Trophoblast cell (in vitro differentiated cells and primary cell): ENCODE data around the gene MBTPS1.
A peak's percentile ranks its signal among the peaks of the same experiment; 100 is the strongest.

Experiments used
- DNase-seq, 2 donors: peaks; one replicate each; pipeline ENCODE4 v3.0.0-alpha.2; 2016
- H2AFZ ChIP-seq: 2 replicates; pipeline ENCODE4 v1.6.1; 2013; ENCODE audit warnings: low read length, moderate library complexity, mild to moderate bottlenecking; ENCODE audit not compliant: insufficient read depth, poor library complexity
- H2AK5ac ChIP-seq: 2 replicates; pipeline ENCODE4 v1.6.1; 2013; ENCODE audit warnings: mild to moderate bottlenecking, low read length
- H2BK120ac ChIP-seq: 2 replicates; pipeline ENCODE4 v1.6.1; 2013; ENCODE audit warnings: low read length, mild to moderate bottlenecking, moderate library complexity; ENCODE audit not compliant: insufficient read depth, poor library complexity
- H2BK12ac ChIP-seq: 2 replicates; pipeline ENCODE4 v1.6.1; 2013; ENCODE audit warnings: mild to moderate bottlenecking, low read length, moderate library complexity
- H2BK5ac ChIP-seq: 2 replicates; pipeline ENCODE4 v1.6.1; 2013; ENCODE audit warnings: low read length, low read depth, moderate library complexity, mild to moderate bottlenecking; ENCODE audit not compliant: poor library complexity
- H3K14ac ChIP-seq: 2 replicates; pipeline ENCODE4 v1.6.1; 2013; ENCODE audit warnings: mild to moderate bottlenecking, low read length
- H3K18ac ChIP-seq: 2 replicates; pipeline ENCODE4 v1.6.1; 2013; ENCODE audit warnings: mild to moderate bottlenecking, low read length
- H3K23ac ChIP-seq: 2 replicates; pipeline ENCODE4 v1.6.1; 2013; ENCODE audit warnings: low read length
- H3K27ac ChIP-seq: 2 replicates; pipeline ENCODE4 v1.5.1; 2013; ENCODE audit warnings: low read depth, mild to moderate bottlenecking, inconsistent platforms, low read length, moderate library complexity
- H3K27me3 ChIP-seq: 2 replicates; pipeline ENCODE4 v1.6.1; 2013; ENCODE audit warnings: inconsistent platforms, mild to moderate bottlenecking, low read length, moderate library complexity; ENCODE audit not compliant: insufficient read depth
- H3K36me3 ChIP-seq, 2 experiments: 1 replicate in 1 of 2; 2 replicates in 1 of 2; pipeline ENCODE4 v1.6.1; 2013; ENCODE audit warnings: low read length in 2 of 2, mild to moderate bottlenecking in 2 of 2, moderate library complexity in 1 of 2; ENCODE audit not compliant: insufficient read depth in 2 of 2, control insufficient read depth in 1 of 2
- H3K4ac ChIP-seq: 2 replicates; pipeline ENCODE4 v1.6.1; 2013; ENCODE audit warnings: low read depth, mild to moderate bottlenecking, low read length, moderate library complexity
- H3K4me1 ChIP-seq, 2 experiments: 1 replicate in 1 of 2; 2 replicates in 1 of 2; pipeline ENCODE4 v1.6.1; 2013; ENCODE audit warnings: low read length in 2 of 2, mild to moderate bottlenecking in 2 of 2, moderate library complexity in 1 of 2; ENCODE audit not compliant: insufficient read depth in 2 of 2, control insufficient read depth in 1 of 2
- H3K4me2 ChIP-seq: 2 replicates; pipeline ENCODE4 v1.6.1; 2013; ENCODE audit warnings: inconsistent platforms, mild to moderate bottlenecking, low read length, moderate library complexity
- H3K4me3 ChIP-seq: 2 replicates; pipeline ENCODE4 v1.5.1; 2013; ENCODE audit warnings: mild to moderate bottlenecking, low read depth, low read length, inconsistent platforms
- H3K79me1 ChIP-seq: one replicate; pipeline ENCODE4 v1.6.1; 2013; ENCODE audit warnings: low read length
- H3K79me2 ChIP-seq: 2 replicates; pipeline ENCODE4 v1.6.1; 2013; ENCODE audit warnings: low read length, mild to moderate bottlenecking; ENCODE audit not compliant: control insufficient read depth, insufficient read depth, poor library complexity
- H3K9ac ChIP-seq: 2 replicates; pipeline ENCODE4 v1.6.1; 2013; ENCODE audit warnings: mild to moderate bottlenecking, low read length
- H3K9me3 ChIP-seq: 2 replicates; pipeline ENCODE4 v1.6.1; 2013; ENCODE audit warnings: low read depth, mild to moderate bottlenecking, control low read depth, inconsistent platforms, low read length; ENCODE audit not compliant: insufficient read depth
- H4K12ac ChIP-seq: 2 replicates; pipeline ENCODE4 v1.6.1; 2013; ENCODE audit warnings: low read depth, mild to moderate bottlenecking, low read length, moderate library complexity
- H4K8ac ChIP-seq: 2 replicates; pipeline ENCODE4 v1.6.1; 2013; ENCODE audit warnings: low read depth, mild to moderate bottlenecking, low read length, moderate library complexity
- H4K91ac ChIP-seq: one replicate; pipeline ENCODE4 v1.6.1; 2013; ENCODE audit warnings: low read depth, mild to moderate bottlenecking, low read length, moderate library complexity
- WGBS: extraction: QIAGEN DNeasy Blood & Tissue Kit; methylation state at CpG from one replicate; pipeline ENCODE4 v1.1.7; 2013; ENCODE audit warnings: missing lambda C conversion rate; ENCODE audit not compliant: insufficient read length, insufficient coverage; ENCODE audit errors: extremely low coverage; 5-methylcytosine and 5-hydroxymethylcytosine counted together

MBTPS1 gene

GRCh38 chr16:84069540-84069939 is 47.2 kb downstream of the MBTPS1 start:
- Histone ChIP-seq H3K27me3 (no peaks in the 10 kb centered on the region), H2BK12ac (no peak overlapping the region), H3K79me1 (no peaks in the 10 kb centered on the region), H3K14ac (no peak overlapping the region), H2AFZ (no peak overlapping the region), H3K23ac (no peak overlapping the region), H3K9ac (no peak overlapping the region), H3K36me3 (peaks cover 45 to 53% of the 10 kb centered on the region in 2 experiments), H2BK5ac (no peak overlapping the region), H3K79me2 (no peaks in the 10 kb centered on the region), H4K12ac (no peak overlapping the region), H3K4ac (no peak overlapping the region), H3K4me2 (no peak overlapping the region), H3K18ac (no peak overlapping the region), H2BK120ac (no peak overlapping the region), H2AK5ac (no peak overlapping the region), H3K4me3 (no peak overlapping the region), H3K9me3 (no peaks in the 10 kb centered on the region), H4K91ac (no peak overlapping the region), H4K8ac (no peak overlapping the region), H3K27ac (no peak overlapping the region), H3K4me1 (no peaks in the 10 kb centered on the region)
- no CpG with 5 or more reads among the region's 6 CpGs for WGBS
- no peak for DNase-seq

- H3K4me1 ChIP-seq: no peaks in the 10 kb centered on the region
- no peaks in the 10 kb centered on the region for H3K79me1 ChIP-seq
- no peak overlapping the region for H3K4me2 ChIP-seq
- no peak overlapping the region for H3K27ac ChIP-seq
- no peak overlapping the region for H3K4ac ChIP-seq
- no peaks in the 10 kb centered on the region for H3K27me3 ChIP-seq
- no peak overlapping the region for H3K23ac ChIP-seq
- H2BK12ac ChIP-seq: no peak overlapping the region
- H3K9me3 ChIP-seq: no peaks in the 10 kb centered on the region
- peaks cover 43 to 48% of the 10 kb centered on the region in 2 experiments for H3K36me3 ChIP-seq
- H2AFZ ChIP-seq: no peak overlapping the region
- no peak overlapping the region for H4K8ac ChIP-seq
- no peak for DNase-seq
- no CpG with 5 or more reads among the region's 13 CpGs for WGBS
- H3K4me3 ChIP-seq: no peak overlapping the region
- no peak overlapping the region for H3K14ac ChIP-seq
- H3K79me2 ChIP-seq: no peaks in the 10 kb centered on the region
- H4K91ac ChIP-seq: no peak overlapping the region
- H2BK120ac ChIP-seq: no peak overlapping the region
- no peak overlapping the region for H3K9ac ChIP-seq
- H2BK5ac ChIP-seq: no peak overlapping the region
- H3K18ac ChIP-seq: no peak overlapping the region
- H2AK5ac ChIP-seq: no peak overlapping the region
- H4K12ac ChIP-seq: no peak overlapping the region
Observed at GRCh38 chr16:84068783-84069462, 47.8 kb downstream of the MBTPS1 start.

- no peak overlapping the region for H3K9ac ChIP-seq
- H3K79me2 ChIP-seq: no peaks in the 10 kb centered on the region
- H4K8ac ChIP-seq: no peak overlapping the region
- no peak overlapping the region for H4K12ac ChIP-seq
- no peak overlapping the region for H3K27ac ChIP-seq
- no peak overlapping the region for H3K18ac ChIP-seq
- no peak overlapping the region for H2AK5ac ChIP-seq
- H3K4me1 ChIP-seq: no peaks in the 10 kb centered on the region
- H3K4me3 ChIP-seq: no peak overlapping the region
- H3K4ac ChIP-seq: no peak overlapping the region
- no CpG with 5 or more reads among the region's 8 CpGs for WGBS
- DNase-seq: no peak
- H4K91ac ChIP-seq: no peak overlapping the region
- H2BK12ac ChIP-seq: no peak overlapping the region
- no peaks in the 10 kb centered on the region for H3K79me1 ChIP-seq
- no peak overlapping the region for H3K4me2 ChIP-seq
- H2BK120ac ChIP-seq: no peak overlapping the region
- no peak overlapping the region for H2BK5ac ChIP-seq
- no peak overlapping the region for H2AFZ ChIP-seq
- no peak overlapping the region for H3K23ac ChIP-seq
- H3K36me3 ChIP-seq: peaks cover 40 to 45% of the 10 kb centered on the region in 2 experiments
- no peak overlapping the region for H3K14ac ChIP-seq
- no peaks in the 10 kb centered on the region for H3K27me3 ChIP-seq
- no peaks in the 10 kb centered on the region for H3K9me3 ChIP-seq
Observed at GRCh38 chr16:84068041-84068440, 48.7 kb downstream of the MBTPS1 start.

GRCh38 chr16:84067640-84068039 is 49.1 kb downstream of the MBTPS1 start:
- H3K4me1 ChIP-seq: no peaks in the 10 kb centered on the region
- H2BK5ac ChIP-seq: no peak overlapping the region
- H3K4me2 ChIP-seq: no peak overlapping the region
- no peaks in the 10 kb centered on the region for H3K27me3 ChIP-seq
- H3K23ac ChIP-seq: no peak overlapping the region
- H2BK120ac ChIP-seq: no peak overlapping the region
- no peak overlapping the region for H2AFZ ChIP-seq
- no peak overlapping the region for H2AK5ac ChIP-seq
- H4K91ac ChIP-seq: no peak overlapping the region
- H3K9ac ChIP-seq: peak overlapping the region; percentile 28
- no peak overlapping the region for H4K12ac ChIP-seq
- DNase-seq: no peak
- H3K79me2 ChIP-seq: no peaks in the 10 kb centered on the region
- H3K79me1 ChIP-seq: no peaks in the 10 kb centered on the region
- H3K18ac ChIP-seq: no peak overlapping the region
- H3K27ac ChIP-seq: no peak overlapping the region
- H3K36me3 ChIP-seq: peaks cover 43 to 46% of the 10 kb centered on the region in 2 experiments
- H3K9me3 ChIP-seq: no peaks in the 10 kb centered on the region
- H3K14ac ChIP-seq: no peak overlapping the region
- H4K8ac ChIP-seq: no peak overlapping the region
- WGBS: no CpG with 5 or more reads among the region's 9 CpGs
- no peak overlapping the region for H3K4ac ChIP-seq
- H2BK12ac ChIP-seq: no peak overlapping the region
- no peak overlapping the region for H3K4me3 ChIP-seq
